HG03159 (cell line): ENCODE measurements around the gene NUTM2E.
"Not testable (repeated sequence)": the region's sequence is repeated elsewhere in the genome, so short reads cannot be mapped to it uniquely, and the experiment has no call there.

Experiments used
- ATAC-seq: cut with Tn5 transposase; IDR thresholded peaks from one replicate; pipeline ENCODE4 v1.9.1; 2021; ENCODE audit warnings: mild to moderate bottlenecking, moderate library complexity; ENCODE audit not compliant: unreplicated experiment

Gene NUTM2E

GRCh38 chr10:79826496-79827215, at the start of gene NUTM2E:
Gene NUTM2E, plus strand, starts transcription at chr10:79826739. Its CDS starts 15,002 bp downstream, at chr10:79841741.
- peak; percentile 94 for ATAC-seq

DNA sequence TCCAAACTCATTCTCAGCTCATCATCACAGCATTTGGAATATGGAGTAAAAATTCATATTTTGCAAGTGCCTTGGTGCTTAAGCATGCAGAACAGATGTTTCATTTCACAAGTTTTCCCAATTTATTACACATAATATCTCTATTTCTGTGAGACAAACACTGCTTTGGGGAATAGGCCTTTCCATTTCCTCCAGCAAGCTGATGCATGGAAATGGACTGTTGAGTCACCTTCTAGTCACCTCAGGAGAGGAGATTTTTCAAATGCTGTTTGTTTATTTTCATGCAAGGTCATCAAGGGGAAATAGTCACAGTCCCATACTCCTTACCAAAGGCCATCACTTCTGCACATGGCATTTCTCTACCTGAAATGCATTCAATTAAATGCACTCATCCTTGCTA, 48.5 kb upstream of the NUTM2E start:
- ATAC-seq = not testable (repeated sequence)

GRCh38 chr10:79779310-79779938, 47.1 kb upstream of the NUTM2E start:
- not testable (repeated sequence) for ATAC-seq

GRCh38 chr10:79779992-79780391, 46.5 kb upstream of the NUTM2E start:
- not testable (repeated sequence) for ATAC-seq

DNA sequence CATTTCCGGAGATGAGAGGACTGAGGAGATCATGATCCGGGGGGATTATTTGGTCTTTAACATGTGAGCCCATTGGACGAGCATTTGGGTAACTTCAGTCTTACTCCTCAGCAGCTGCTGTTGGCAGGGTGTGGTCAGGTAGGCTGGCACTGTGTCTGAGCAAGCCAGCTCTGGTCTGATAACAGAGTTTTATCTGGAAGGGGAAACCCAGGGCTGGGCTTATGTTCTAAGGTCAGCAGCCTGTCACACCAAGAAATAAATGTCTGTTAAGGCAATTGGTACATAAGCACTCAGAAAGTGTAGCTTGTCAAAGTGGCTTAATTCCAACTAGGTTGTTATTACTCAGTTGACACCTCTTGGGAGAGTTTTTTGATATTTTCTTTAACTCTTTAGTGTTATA, 45.0 kb upstream of the NUTM2E start:
- ATAC-seq = not testable (repeated sequence)

DNA sequence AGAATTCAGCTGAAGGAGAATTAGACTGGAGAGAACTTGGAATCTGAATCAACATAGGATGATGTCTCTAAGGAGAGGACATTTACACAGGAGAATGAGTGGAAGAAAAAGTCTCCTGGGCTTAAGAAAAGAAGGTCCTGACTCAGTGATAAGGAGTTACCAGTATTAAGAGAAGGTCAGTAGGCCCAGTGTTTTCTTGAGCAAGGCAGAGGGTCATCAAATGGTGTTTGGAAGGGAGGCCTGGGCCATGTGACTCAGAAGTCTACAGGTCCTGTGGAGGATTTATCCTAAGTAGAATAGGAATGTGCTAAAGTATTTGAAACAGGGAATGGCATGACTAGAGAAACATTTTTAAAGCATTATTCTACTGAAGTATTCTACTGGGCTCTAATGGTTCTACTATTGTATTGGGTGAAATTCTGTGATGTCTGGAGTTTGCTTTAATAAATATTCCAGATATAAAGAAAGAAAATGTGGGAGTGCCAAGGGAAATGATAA, 39.0 kb upstream of the NUTM2E start:
- not testable (repeated sequence) for ATAC-seq

DNA sequence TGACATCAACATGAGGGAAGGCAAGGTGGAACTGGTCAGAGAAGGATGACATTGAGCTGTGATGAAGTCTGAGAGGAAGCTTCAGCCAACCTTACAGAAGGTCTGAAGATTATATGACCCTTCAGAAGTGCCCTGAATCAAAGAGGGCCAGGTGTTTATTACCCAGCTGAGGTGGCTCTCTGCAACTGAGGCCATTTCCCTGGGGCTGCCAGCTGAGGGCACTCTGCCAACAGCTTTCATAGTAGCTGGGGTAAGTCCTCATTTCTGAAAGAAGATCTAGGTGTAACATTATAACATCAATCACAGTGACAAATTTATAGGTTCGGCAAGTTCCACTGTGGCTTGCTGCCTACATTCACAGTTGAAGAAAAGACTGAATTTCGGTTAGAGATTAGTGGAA, 37.2 kb upstream of the NUTM2E start:
- not testable (repeated sequence) for ATAC-seq

GRCh38 chr10:79791906-79792517, 34.5 kb upstream of the NUTM2E start:
- ATAC-seq = not testable (repeated sequence)

GRCh38 chr10:79799337-79799736, 27.2 kb upstream of the NUTM2E start:
- ATAC-seq = not testable (repeated sequence)

GRCh38 chr10:79805857-79806256, 20.7 kb upstream of the NUTM2E start:
- ATAC-seq = not testable (repeated sequence)

DNA sequence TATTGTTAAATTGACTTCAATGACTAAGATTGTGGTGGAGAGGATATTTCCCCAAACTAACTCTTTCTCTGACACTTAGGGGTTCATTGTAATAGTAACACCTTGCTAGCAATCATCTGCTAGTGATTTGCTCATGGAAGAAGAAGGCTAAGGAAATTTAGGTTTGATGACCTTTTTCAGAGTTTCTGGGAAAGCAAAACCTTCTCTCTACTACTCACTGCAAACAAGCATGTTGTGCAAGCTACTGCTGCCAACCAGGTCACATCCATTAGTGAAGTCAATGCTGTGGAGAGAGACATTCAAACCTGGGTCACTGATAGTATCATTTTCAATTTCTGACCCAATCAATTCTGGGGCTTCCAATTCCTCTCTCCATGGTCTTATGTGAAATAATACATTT, 14.6 kb upstream of the NUTM2E start:
- not testable (repeated sequence) for ATAC-seq

GRCh38 chr10:79816290-79816689, 10.2 kb upstream of the NUTM2E start:
- not testable (repeated sequence) for ATAC-seq

DNA sequence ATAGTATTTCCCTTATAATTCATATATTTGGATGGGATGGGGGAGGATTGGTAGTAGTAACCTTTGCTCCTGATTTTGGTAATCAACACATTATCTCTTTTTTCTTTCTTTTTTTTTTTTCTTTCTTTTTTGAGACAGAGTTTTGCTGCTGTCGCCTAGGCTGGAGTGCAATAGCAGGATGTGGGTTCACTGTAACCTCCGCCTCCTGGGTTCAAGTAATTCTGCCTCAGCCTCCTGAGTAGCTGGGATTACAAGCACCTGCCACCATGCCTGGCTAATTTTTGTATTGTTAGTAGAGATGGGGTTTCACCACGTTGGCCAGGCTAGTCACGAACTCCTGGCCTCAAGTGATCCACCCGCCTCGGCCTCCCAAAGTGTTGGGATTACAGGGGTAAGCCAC, 3.2 kb upstream of the NUTM2E start:
- not testable (repeated sequence) for ATAC-seq

GRCh38 chr10:79825587-79826011, 940 bp upstream of the NUTM2E start:
- peak; percentile 20 for ATAC-seq

GRCh38 chr10:79826131-79826495, 426 bp upstream of the NUTM2E start:
- not testable (repeated sequence) for ATAC-seq

GRCh38 chr10:79833833-79834232, 7.3 kb downstream of the NUTM2E start:
- not testable (repeated sequence) for ATAC-seq

DNA sequence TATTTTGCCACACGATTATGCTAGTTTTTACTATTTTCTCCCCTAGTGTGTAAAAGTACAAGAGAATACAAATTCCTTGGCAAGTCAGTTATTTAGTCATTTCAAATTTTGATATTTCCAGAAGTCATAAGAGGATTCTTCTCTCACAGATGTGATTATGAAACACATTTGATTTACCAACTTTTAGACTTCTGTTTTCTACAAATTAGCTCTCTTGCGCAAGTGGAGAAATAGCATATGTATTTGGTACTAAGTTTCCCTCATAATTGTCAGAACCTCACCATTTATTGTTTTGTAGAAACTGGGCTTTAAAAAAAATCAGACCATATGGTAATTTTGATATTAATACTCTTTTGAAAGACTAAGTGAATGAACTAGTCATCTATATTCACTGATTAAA, 9.4 kb downstream of the NUTM2E start:
- not testable (repeated sequence) for ATAC-seq

GRCh38 chr10:79836891-79837290, 10.4 kb downstream of the NUTM2E start:
- ATAC-seq = not testable (repeated sequence)

DNA sequence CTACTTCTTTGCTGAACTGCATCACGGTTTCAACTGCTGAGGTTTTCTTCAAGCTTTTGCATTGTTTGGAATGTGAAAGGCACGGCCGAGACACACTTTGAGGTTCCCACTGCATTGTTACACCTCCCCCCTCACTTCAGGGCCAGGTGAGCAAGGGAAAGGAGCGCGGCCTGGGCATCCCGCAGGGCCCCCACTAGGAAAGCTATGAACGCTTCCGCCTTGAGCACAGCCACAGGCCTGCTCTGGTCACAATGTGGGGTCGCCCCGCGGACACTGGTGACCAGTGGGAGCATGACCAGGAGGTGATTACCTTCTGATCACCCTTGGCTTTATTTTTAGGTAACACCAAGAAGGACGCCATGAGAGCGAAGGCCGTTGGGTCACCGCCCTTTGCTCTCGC, 11.9 kb downstream of the NUTM2E start:
- not testable (repeated sequence) for ATAC-seq

- not testable (repeated sequence) for ATAC-seq
Observed at GRCh38 chr10:79853191-79853854, 26.8 kb downstream of the NUTM2E start.

GRCh38 chr10:79862269-79862668, 35.7 kb downstream of the NUTM2E start:
- not testable (repeated sequence) for ATAC-seq
